Measurements from ENCODE around the gene CNNM2.
"Not testable (repeated sequence)": the region's sequence is repeated elsewhere in the genome, so short reads cannot be mapped to it uniquely, and the experiment has no call there.

The CNNM2 gene

GRCh38 chr10:103111031-103111917 is 193.2 kb downstream of the CNNM2 start:
- no peak for DNase-seq

- DNase-seq, result no peak
Measured at GRCh38 chr10:103111918-103112877, 194.1 kb downstream of the CNNM2 start.

GRCh38 chr10:103114876-103115275 is 196.8 kb downstream of the CNNM2 start:
- DNase-seq, result no peak

- no peak for DNase-seq
Measured at GRCh38 chr10:103117247-103117646, 199.2 kb downstream of the CNNM2 start.

GRCh38 chr10:103120546-103120945 is 202.5 kb downstream of the CNNM2 start:
- DNase-seq, result no peak

GRCh38 chr10:103120977-103121735 is 203.1 kb downstream of the CNNM2 start:
- no peak for DNase-seq

GRCh38 chr10:103123282-103124024 is 205.4 kb downstream of the CNNM2 start:
- no peak for DNase-seq

- no peak for DNase-seq
Measured at GRCh38 chr10:103124420-103125096, 206.5 kb downstream of the CNNM2 start.

GRCh38 chr10:103125323-103126267 is 207.5 kb downstream of the CNNM2 start:
- DNase-seq, result no peak

- no peak for DNase-seq
Measured at GRCh38 chr10:103127241-103127640, 209.1 kb downstream of the CNNM2 start.

- DNase-seq, result not testable (repeated sequence)
Measured at GRCh38 chr10:103130180-103130579, 212.1 kb downstream of the CNNM2 start.

GRCh38 chr10:103130910-103131309 is 212.8 kb downstream of the CNNM2 start:
- no peak for DNase-seq

GRCh38 chr10:103135168-103135567 is 217.1 kb downstream of the CNNM2 start:
- DNase-seq, result not testable (repeated sequence)

- no peak for DNase-seq
Measured at GRCh38 chr10:103139803-103140202, 221.7 kb downstream of the CNNM2 start.
